ENCODE measurements around the gene MSI2. TPM values are rescaled to one million over a fixed set of nuclear protein-coding genes. Genes with fewer than 3 reads are reported as not detected.

The MSI2 gene
- total and polyA plus RNA-seq, 2 experiments from 2014 or later = 18.9 to 41.8 TPM

DNA sequence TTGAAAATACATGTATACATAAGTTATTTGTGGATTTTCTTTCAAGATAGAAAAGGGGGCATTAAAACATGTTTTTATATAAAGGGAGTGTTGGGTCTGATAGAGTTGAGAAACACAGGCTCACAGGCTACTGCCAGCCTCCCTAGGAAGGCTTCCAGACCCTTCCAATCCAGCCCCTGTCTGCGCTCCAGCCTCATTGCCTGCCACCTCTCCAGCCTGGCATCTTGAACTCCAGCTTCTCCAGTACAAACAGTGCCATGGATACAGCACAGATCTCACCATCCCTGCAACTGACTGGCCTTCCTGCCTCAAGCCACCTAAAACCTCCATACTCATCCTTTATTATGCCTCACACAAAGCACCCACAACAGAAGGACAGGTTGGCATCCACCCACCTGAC lies 448.1 kb downstream of the MSI2 start:
- Histone ChIP-seq H3K27ac (ENCODE audit: low read depth) (no peak overlapping the region), H2AFZ (no peak overlapping the region), H3K4me1 (ENCODE audit: insufficient read depth) (peaks cover 13% of the 10 kb centered on the region), H3K9me2 (ENCODE audit: insufficient read depth) (no peaks in the 10 kb centered on the region), H3K4me2 (no peak overlapping the region), H3K27me3 (ENCODE audit: insufficient read depth) (no peaks in the 10 kb centered on the region), H3K79me2 (replicated peaks; ENCODE audit: insufficient read depth) (no peaks in the 10 kb centered on the region), H3F3A (replicated peaks; ENCODE audit: low read depth) (no peaks in the 10 kb centered on the region), H3K36me3 (ENCODE audit: insufficient read depth) (no peaks in the 10 kb centered on the region), H4K20me1 (replicated peaks; ENCODE audit: insufficient read depth) (no peaks in the 10 kb centered on the region), H3K4me3 (no peak overlapping the region)
- no peak for ATAC-seq
- Mint-ChIP-seq H3K4me1 (peaks cover 22% of the 10 kb centered on the region), H3K36me3 (ENCODE audit: low read depth) (no peaks in the 10 kb centered on the region), H3K4me3 (no peak overlapping the region), H3K27me3 (ENCODE audit: insufficient read depth, low read depth, poor library complexity) (peaks cover 3% of the 10 kb centered on the region), H3K9me3 (no peaks in the 10 kb centered on the region), H3K27ac (no peak overlapping the region)
- DNase-seq (ENCODE audit: low spot score) = no peak
- TF ChIP-seq ZNF114 (CRISPR knock-in tag; IDR thresholded peaks at IDR 0.05) (no peak), JUNB (IDR thresholded peaks at IDR 0.05; ENCODE audit: unreplicated experiment) (no peak), POLR2AphosphoS5 (IDR thresholded peaks at IDR 0.05; ENCODE audit: low read depth) (no peak), ZNF462 (CRISPR knock-in tag; IDR thresholded peaks at IDR 0.05) (no peak), CREB1 (CRISPR knock-in tag; IDR thresholded peaks at IDR 0.05; ENCODE audit: low read depth) (no peak), STAT1 (IDR thresholded peaks at IDR 0.05; ENCODE audit: unreplicated experiment) (no peak), EZH2phosphoT487 (IDR thresholded peaks at IDR 0.05; ENCODE audit: unreplicated experiment) (no peak), NANOG (IDR thresholded peaks at IDR 0.05; ENCODE audit: borderline replicate concordance) (no peak)
- TF ChIP-seq, protein P1, sequence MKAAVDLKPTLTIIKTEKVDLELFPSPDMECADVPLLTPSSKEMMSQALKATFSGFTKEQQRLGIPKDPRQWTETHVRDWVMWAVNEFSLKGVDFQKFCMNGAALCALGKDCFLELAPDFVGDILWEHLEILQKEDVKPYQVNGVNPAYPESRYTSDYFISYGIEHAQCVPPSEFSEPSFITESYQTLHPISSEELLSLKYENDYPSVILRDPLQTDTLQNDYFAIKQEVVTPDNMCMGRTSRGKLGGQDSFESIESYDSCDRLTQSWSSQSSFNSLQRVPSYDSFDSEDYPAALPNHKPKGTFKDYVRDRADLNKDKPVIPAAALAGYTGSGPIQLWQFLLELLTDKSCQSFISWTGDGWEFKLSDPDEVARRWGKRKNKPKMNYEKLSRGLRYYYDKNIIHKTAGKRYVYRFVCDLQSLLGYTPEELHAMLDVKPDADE (IDR thresholded peaks at IDR 0.05) = no peak

All from GM23338 (cell line).